B cell (primary cell): ENCODE data around the gene CD247. TPM values are rescaled to one million over a fixed set of nuclear protein-coding genes. Genes with fewer than 3 reads are reported as not detected.

Experiments
- ATAC-seq: fragments of 200-7000 bp; cut with Tn5 transposase; one replicate; pipeline ENCODE4 v1.10.0; 2021; ENCODE audit warnings: low read depth, mild to moderate bottlenecking, moderate number of reproducible peaks, moderate library complexity
- CTCF ChIA-PET: fragments of 350-600 bp; sonication (Branson Sonifier 250); formaldehyde crosslinking; loops from one replicate; lab custom pipeline; 2021; ENCODE audit warnings: antibody characterized with exemption, inconsistent platforms; lab: Charles Lee
- POLR2A ChIA-PET: fragments of 350-600 bp; sonication (Branson Sonifier 250); formaldehyde crosslinking; loops from one replicate; lab custom pipeline; 2021; ENCODE audit warnings: antibody characterized with exemption; lab: Charles Lee
- DNase-seq: peaks from one replicate; pipeline ENCODE4 v3.0.0; 2013
- H2AFZ ChIP-seq: 2 replicates; pipeline ENCODE4 v1.6.1; 2012; ENCODE audit warnings: mild to moderate bottlenecking, low read depth, low read length; ENCODE audit not compliant: insufficient read depth, poor library complexity, severe bottlenecking
- H3K27ac ChIP-seq, 2 donors: 1 replicate in 1 of 2; 2 replicates in 1 of 2; pipeline ENCODE4 v1.5.1; 2012 to 2013; ENCODE audit warnings: low read length in 2 of 2, mild to moderate bottlenecking in 2 of 2, moderate library complexity in 1 of 2
- H3K27me3 ChIP-seq, 4 experiments: fragments of 200-600 bp in 1 of 4; sonication (generic) in 1 of 4; replicated peaks in 1 of 4; 1 replicate in 2 of 4; 2 replicates in 2 of 4; pipeline versions ENCODE4 v1.6.1 to v1.7.0; 2013 to 2016; ENCODE audit warnings: low read length in 3 of 4, mild to moderate bottlenecking in 2 of 4, mixed read lengths in 1 of 4, moderate library complexity in 1 of 4; ENCODE audit not compliant: insufficient read depth in 4 of 4, control insufficient read depth in 3 of 4; ENCODE audit errors: control extremely low read depth in 1 of 4
- H3K36me3 ChIP-seq, 2 experiments: replicated peaks in 1 of 2; 1 replicate in 1 of 2; 2 replicates in 1 of 2; pipeline versions ENCODE4 v1.6.1 to v1.7.1; 2013; ENCODE audit warnings: low read length in 1 of 2; ENCODE audit not compliant: insufficient read depth in 2 of 2, control insufficient read depth in 1 of 2; ENCODE audit errors: control extremely low read depth in 1 of 2, extremely low read depth in 1 of 2
- H3K4me1 ChIP-seq, 2 donors: fragments of 200-600 bp in 1 of 2; sonication (generic) in 1 of 2; 1 replicate in 1 of 2; 2 replicates in 1 of 2; pipeline versions ENCODE4 v1.5.1 to v1.6.1; 2013 to 2017; ENCODE audit warnings: low read length in 2 of 2; ENCODE audit not compliant: control insufficient read depth in 2 of 2, insufficient read depth in 2 of 2
- H3K4me2 ChIP-seq: replicated peaks from 2 replicates; pipeline ENCODE3; 2012; ENCODE audit warnings: mild to moderate bottlenecking, low read depth, low read length; ENCODE audit not compliant: poor library complexity, severe bottlenecking
- H3K4me3 ChIP-seq, 5 experiments: fragments of 200-600 bp in 1 of 5; sonication (generic) in 1 of 5; 1 replicate in 3 of 5; 2 replicates in 2 of 5; pipeline versions ENCODE4 v1.5.1 to v1.7.0; 2011 to 2016; ENCODE audit warnings: low read length in 4 of 5, mild to moderate bottlenecking in 4 of 5, low read depth in 2 of 5, control low read depth in 1 of 5, moderate library complexity in 1 of 5; ENCODE audit not compliant: insufficient read depth in 1 of 5; ENCODE audit errors: control extremely low read depth in 1 of 5, extremely low read depth in 1 of 5
- H3K79me2 ChIP-seq: fragments of 200-600 bp; sonication (generic); one replicate; pipeline ENCODE4 v1.6.0; 2016; ENCODE audit warnings: low read length; ENCODE audit not compliant: control insufficient read depth, insufficient read depth
- H3K9ac ChIP-seq: fragments of 200-600 bp; sonication (generic); 2 replicates; pipeline ENCODE4 v1.6.1; 2017; ENCODE audit warnings: mild to moderate bottlenecking, low read length, moderate library complexity
- H3K9me3 ChIP-seq, 3 donors: one replicate each; pipeline versions ENCODE4 v1.6.1 to v1.7.1; 2013; ENCODE audit warnings: low read length in 2 of 3; ENCODE audit not compliant: control insufficient read depth in 2 of 3, insufficient read depth in 1 of 3; ENCODE audit errors: control extremely low read depth in 1 of 3
- H4K20me1 ChIP-seq: 2 replicates; pipeline ENCODE4 v1.6.0; 2012; ENCODE audit warnings: mild to moderate bottlenecking, low read length; ENCODE audit not compliant: insufficient read depth, control insufficient read depth, poor library complexity, severe bottlenecking
- H3K27ac Mint-ChIP-seq: one replicate; pipeline ENCODE4 v1.8.0; 2021; ENCODE audit warnings: mixed read lengths
- H3K27me3 Mint-ChIP-seq: one replicate; pipeline ENCODE4 v1.8.0; 2021; ENCODE audit warnings: mixed read lengths
- H3K4me1 Mint-ChIP-seq: one replicate; pipeline ENCODE4 v1.8.0; 2021; ENCODE audit warnings: mixed read lengths
- H3K4me3 Mint-ChIP-seq: one replicate; pipeline ENCODE4 v1.8.0; 2021; ENCODE audit warnings: mixed read lengths
- H3K9me3 Mint-ChIP-seq: one replicate; pipeline ENCODE4 v1.8.0; 2022; ENCODE audit warnings: mixed read lengths; ENCODE audit not compliant: insufficient read depth
- EZH2 ChIP-seq: IDR thresholded peaks from 2 replicates; pipeline ENCODE4 v1.6.1; 2012; ENCODE audit warnings: borderline replicate concordance, low read depth, mild to moderate bottlenecking, moderate library complexity, low read length; ENCODE audit not compliant: insufficient read depth, poor library complexity, severe bottlenecking
- WGBS: methylation state at CpG from one replicate; pipeline ENCODE4 v1.1.5; 2013; ENCODE audit warnings: missing lambda C conversion rate; ENCODE audit not compliant: insufficient coverage; 5-methylcytosine and 5-hydroxymethylcytosine counted together
- intact Hi-C: fragments of 100-400 bp; cut with micrococcal nuclease; formaldehyde crosslinking; loops from one replicate; pipeline ENCODE4 v1.10.0; 2022
- polyA plus RNA-seq: library from polyadenylated mRNA; depleted of rRNA; stranded (reverse); fragments of >200 nt; gene quantifications from 2 replicates; pipeline ENCODE4 v1.2.3, GENCODE V29; 2012
- total RNA-seq, 2 donors: library from RNA; stranded (reverse); fragments of 120-200 nt in 1 of 2; gene quantifications; 1 replicate in 1 of 2; 2 replicates in 1 of 2; pipeline versions ENCODE4 v1.2.3 to v1.2.4, GENCODE V29; 2013 to 2022
- TF ChIP-seq, protein P1 (sequence below): fragments of 200-600 bp; IDR thresholded peaks from one replicate; pipeline ENCODE4 v1.8.0; 2022; ENCODE audit warnings: antibody characterized with exemption, mild to moderate bottlenecking

Gene CD247
- total and polyA plus RNA-seq, 2 donors (not counting 1 experiment from before 2014, with no cell fraction given): 2.5 to 10.8 TPM

DNA sequence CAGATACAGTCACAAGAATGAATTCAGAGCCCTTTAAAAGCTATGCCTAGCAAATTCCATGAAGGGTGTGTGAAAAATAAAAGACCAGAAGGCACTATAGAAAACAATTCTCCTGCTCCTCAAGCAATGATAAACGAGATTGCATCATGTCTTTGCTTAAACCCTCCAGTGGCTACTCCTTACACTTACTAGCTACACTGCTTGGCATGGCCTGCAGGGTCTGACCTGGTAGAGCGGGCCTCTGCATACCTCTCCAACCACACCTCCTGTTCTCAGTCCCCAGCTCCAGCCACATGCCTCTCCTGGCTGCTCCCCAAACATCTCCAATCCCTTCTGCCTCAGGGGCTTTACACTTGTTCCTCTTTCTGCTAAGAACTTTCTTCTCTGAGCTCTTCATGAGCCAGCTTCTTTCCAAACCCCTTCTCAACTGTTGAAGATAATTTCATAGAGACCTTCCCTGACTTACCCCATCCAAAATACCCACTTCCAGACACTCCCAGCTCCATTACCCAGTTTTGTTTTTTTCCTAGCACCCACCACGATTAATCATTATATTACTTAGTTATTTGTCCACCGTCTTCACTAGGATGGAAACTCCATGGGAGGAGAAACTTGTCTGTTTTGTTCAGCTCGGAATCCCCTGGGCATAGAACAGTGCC lies 46.4 kb upstream of the CD247 start:
- 53% methylated on average over 3 of the region's 5 CpGs for WGBS
- Mint-ChIP-seq H3K4me3 (no peak overlapping the region), H3K9me3 (no peaks in the 10 kb centered on the region), H3K27me3 (peaks cover 13% of the 10 kb centered on the region), H3K4me1 (peaks cover 12% of the 10 kb centered on the region), H3K27ac (no peak overlapping the region)
- H3K9me3 ChIP-seq: no peaks in the 10 kb centered on the region
- CTCF ChIA-PET: interaction anchor here (0.8 to 2.3 kb wide), 8 partner anchors 9 to 163 kb away, joined by 3 to 7 read pairs (median 4); partner anchors contain the start of gene CREG1
- ATAC-seq (no peak), DNase-seq (no peak)
- no peak overlapping the region for H3K4me3 ChIP-seq
- peaks cover 0 to 8% (median 0%) of the 10 kb centered on the region in 4 experiments for H3K27me3 ChIP-seq
- H4K20me1 ChIP-seq: no peaks in the 10 kb centered on the region
- H3K4me2 ChIP-seq: no peak overlapping the region
- H3K4me1 ChIP-seq: peaks cover 9 to 10% of the 10 kb centered on the region in 2 donors
- H3K79me2 ChIP-seq: no peaks in the 10 kb centered on the region
- H3K27ac ChIP-seq: no peak overlapping the region
- H3K36me3 ChIP-seq: no peaks in the 10 kb centered on the region
- no peak overlapping the region for H2AFZ ChIP-seq
- intact Hi-C loops: no loop called here
- TF ChIP-seq, protein P1, sequence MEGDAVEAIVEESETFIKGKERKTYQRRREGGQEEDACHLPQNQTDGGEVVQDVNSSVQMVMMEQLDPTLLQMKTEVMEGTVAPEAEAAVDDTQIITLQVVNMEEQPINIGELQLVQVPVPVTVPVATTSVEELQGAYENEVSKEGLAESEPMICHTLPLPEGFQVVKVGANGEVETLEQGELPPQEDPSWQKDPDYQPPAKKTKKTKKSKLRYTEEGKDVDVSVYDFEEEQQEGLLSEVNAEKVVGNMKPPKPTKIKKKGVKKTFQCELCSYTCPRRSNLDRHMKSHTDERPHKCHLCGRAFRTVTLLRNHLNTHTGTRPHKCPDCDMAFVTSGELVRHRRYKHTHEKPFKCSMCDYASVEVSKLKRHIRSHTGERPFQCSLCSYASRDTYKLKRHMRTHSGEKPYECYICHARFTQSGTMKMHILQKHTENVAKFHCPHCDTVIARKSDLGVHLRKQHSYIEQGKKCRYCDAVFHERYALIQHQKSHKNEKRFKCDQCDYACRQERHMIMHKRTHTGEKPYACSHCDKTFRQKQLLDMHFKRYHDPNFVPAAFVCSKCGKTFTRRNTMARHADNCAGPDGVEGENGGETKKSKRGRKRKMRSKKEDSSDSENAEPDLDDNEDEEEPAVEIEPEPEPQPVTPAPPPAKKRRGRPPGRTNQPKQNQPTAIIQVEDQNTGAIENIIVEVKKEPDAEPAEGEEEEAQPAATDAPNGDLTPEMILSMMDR: no peak
- no peak for TF ChIP-seq EZH2
- POLR2A ChIA-PET: no interaction called here
- no peak overlapping the region for H3K9ac ChIP-seq

DNA sequence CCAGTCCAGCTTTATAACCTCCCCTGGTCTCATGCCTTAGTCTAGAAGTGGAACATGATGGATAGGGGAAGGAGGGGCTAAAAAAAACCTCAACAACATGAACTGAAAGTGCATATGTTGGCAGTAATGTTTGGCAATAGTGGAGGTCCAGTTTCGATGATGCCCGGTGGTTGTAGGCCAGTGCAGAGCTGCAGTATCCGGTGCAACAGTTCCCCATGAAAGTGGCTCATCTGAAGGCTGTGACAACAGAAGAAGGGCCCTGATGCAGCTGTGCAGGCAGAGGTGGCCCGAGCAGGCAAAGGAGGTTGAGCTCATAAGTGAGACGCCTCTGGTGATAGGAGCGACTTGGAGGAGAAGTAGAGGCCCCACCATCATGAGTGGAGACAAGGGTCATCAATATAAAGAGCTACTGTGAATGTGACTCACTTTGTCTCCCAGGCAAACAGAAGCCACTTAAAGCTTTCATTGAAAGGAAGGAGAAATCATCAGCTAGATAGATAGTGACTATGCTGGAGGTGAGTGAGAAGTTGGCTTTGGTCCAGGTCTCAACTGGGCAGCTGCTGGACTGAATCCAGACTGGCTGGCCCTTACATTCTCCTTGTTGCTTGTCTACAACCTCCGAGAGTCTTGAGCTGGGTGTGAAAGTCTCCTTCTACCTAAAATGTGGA lies 45.4 kb upstream of the CD247 start:
- no peak for ATAC-seq
- TF ChIP-seq, protein P1: no peak
- TF ChIP-seq EZH2: no peak

More for the DNA sequence above, 45.4 kb upstream of the CD247 start:
- Mint-ChIP-seq H3K9me3 (no peaks in the 10 kb centered on the region), H3K4me1 (peaks cover 12% of the 10 kb centered on the region), H3K4me3 (no peak overlapping the region), H3K27me3 (peaks cover 7% of the 10 kb centered on the region), H3K27ac (no peak overlapping the region)
- Histone ChIP-seq H3K4me3 (no peak overlapping the region), H3K4me1 (peaks cover 9 to 10% of the 10 kb centered on the region in 2 donors), H4K20me1 (no peaks in the 10 kb centered on the region), H2AFZ (no peak overlapping the region), H3K27me3 (peaks cover 0 to 8% (median 0%) of the 10 kb centered on the region in 4 experiments), H3K9me3 (no peaks in the 10 kb centered on the region), H3K27ac (no peak overlapping the region), H3K79me2 (no peaks in the 10 kb centered on the region), H3K4me2 (no peak overlapping the region), H3K36me3 (no peaks in the 10 kb centered on the region), H3K9ac (no peak overlapping the region)
- ChIA-PET CTCF (interaction anchor here (0.9 to 2.3 kb wide), 6 partner anchors 10 to 124 kb away, joined by 3 to 6 read pairs (median 4); partner anchors contain the start of gene CREG1), POLR2A (no interaction called here)
- intact Hi-C loops: no loop called here
- DNase-seq: no peak
- 75% methylated on average over 7 of the region's 7 CpGs for WGBS
